IgD-negative memory B cell (primary cell): Measurements from ENCODE around the gene RNF5. TPM values are rescaled to one million over a fixed set of nuclear protein-coding genes. Genes with fewer than 3 reads are reported as not detected.

Source experiments
- polyA plus RNA-seq: library from polyadenylated mRNA; unstranded; fragments of 300-500 nt; fragmentation: Illumina TruSeq; gene quantifications from one replicate; pipeline ENCODE4 v1.2.3, GENCODE V29; 2021

RNF5 gene
- polyA plus RNA-seq, 1 donor from 2014 or later, result 88.8 TPM

Other genes starting within 250 kb of the RNF5 start
- not detected for gene CFB, start 232.3 kb upstream of the RNF5 start, polyA plus RNA-seq
- gene NELFE, start 219.4 kb upstream of the RNF5 start, polyA plus RNA-seq, result 51.3 TPM
- gene SKIC2, start 219.2 kb upstream of the RNF5 start, polyA plus RNA-seq, result 12.7 TPM
- gene DXO, start 206.3 kb upstream of the RNF5 start, polyA plus RNA-seq, result 16.2 TPM
- 0.23 TPM for gene C4A, start 196.3 kb upstream of the RNF5 start, polyA plus RNA-seq
- gene C4B, start 163.6 kb upstream of the RNF5 start, polyA plus RNA-seq, result not detected
- not detected for gene CYP21A2, start 140.0 kb upstream of the RNF5 start, polyA plus RNA-seq
- gene TNXB, start 69.1 kb upstream of the RNF5 start, polyA plus RNA-seq, result 0.21 TPM
- gene ATF6B, start 50.2 kb upstream of the RNF5 start, polyA plus RNA-seq, result 25.5 TPM
- gene FKBPL, start 48.1 kb upstream of the RNF5 start, polyA plus RNA-seq, result 4.1 TPM
- not detected for gene PRRT1, start 26.5 kb upstream of the RNF5 start, polyA plus RNA-seq
- gene PPT2, start 24.3 kb upstream of the RNF5 start, polyA plus RNA-seq, result 1.5 TPM
- gene EGFL8, start 13.8 kb upstream of the RNF5 start, polyA plus RNA-seq, result not detected
- gene AGPAT1, start 2.3 kb upstream of the RNF5 start, polyA plus RNA-seq, result 17.2 TPM
- 0.58 TPM for gene AGER, start 5.8 kb downstream of the RNF5 start, polyA plus RNA-seq
- gene PBX2, start 11.8 kb downstream of the RNF5 start, polyA plus RNA-seq, result 3.3 TPM
- gene GPSM3, start 14.2 kb downstream of the RNF5 start, polyA plus RNA-seq, result 156 TPM
- gene NOTCH4, start 45.7 kb downstream of the RNF5 start, polyA plus RNA-seq, result 4.9 TPM
- 0.13 TPM for gene TSBP1, start 193.5 kb downstream of the RNF5 start, polyA plus RNA-seq
- gene BTNL2, start 228.8 kb downstream of the RNF5 start, polyA plus RNA-seq, result not detected